ENCODE results near the gene MED14. TPM values are rescaled to one million over a fixed set of nuclear protein-coding genes. Genes with fewer than 3 reads are reported as not detected.

The MED14 gene
- total RNA-seq, 1 experiment from 2014 or later: 83.3 TPM

DNA sequence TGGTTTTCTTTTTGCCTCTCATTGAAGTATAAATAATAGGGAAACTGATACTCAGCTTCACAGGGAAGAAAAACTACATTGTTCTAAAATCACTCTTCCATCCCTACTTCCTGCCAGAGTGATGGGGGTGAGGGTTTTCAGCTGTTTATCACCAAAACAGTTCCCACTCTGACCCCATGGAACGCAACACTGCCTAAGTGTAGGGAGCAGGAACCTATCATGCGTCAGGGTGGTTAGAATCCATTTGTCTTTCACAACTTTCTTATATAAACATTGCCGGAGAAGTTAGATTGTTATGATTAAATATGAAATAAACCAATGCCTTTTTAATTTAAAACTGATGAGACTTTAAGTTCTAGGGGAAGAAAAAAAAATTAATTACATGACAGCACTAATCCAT is 128.0 kb downstream of the MED14 start:
- CTCF ChIA-PET: no interaction called here

DNA sequence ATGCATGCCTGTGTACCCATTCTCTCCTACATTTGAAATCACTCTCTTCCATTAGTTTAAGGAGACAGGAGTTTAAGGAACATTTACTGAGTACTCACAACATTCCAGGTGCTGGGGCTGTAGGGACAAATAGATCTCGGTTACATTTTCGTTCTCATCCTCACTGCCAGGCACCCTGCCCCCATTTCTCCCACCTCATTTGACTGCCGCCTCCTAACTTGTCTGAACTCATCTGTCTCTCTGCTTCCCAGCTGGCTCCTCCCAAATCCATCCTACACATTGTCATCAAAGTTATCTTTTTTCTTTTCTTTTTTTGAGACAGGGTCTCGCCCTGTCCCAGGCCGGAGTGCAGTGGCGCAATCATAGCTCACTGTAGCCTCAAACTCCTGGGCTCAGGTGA is 131.9 kb downstream of the MED14 start:
- H3K36me3 Mint-ChIP-seq: peaks cover 22% of the 10 kb centered on the region
- H3K4me3 Mint-ChIP-seq: no peak overlapping the region
- H3K27me3 Mint-ChIP-seq (ENCODE audit: low read depth): no peaks in the 10 kb centered on the region
- ChIA-PET POLR2A (interaction anchor here (0.6 kb wide), 1 partner anchor 126 kb away, joined by 3 read pairs; no protein-coding TSS in a partner anchor), CTCF (no interaction called here)
- H3K9me3 Mint-ChIP-seq: no peaks in the 10 kb centered on the region
- DNase-seq (ENCODE audit: low spot score) (no peak), ATAC-seq (no peak)
- H3K4me1 Mint-ChIP-seq: no peaks in the 10 kb centered on the region
- no peak overlapping the region for H3K27ac Mint-ChIP-seq
- TF ChIP-seq MXD4 (CRISPR knock-in tag; IDR thresholded peaks at IDR 0.05; ENCODE audit: borderline replicate concordance): no peak
- TF ChIP-seq, protein P1, sequence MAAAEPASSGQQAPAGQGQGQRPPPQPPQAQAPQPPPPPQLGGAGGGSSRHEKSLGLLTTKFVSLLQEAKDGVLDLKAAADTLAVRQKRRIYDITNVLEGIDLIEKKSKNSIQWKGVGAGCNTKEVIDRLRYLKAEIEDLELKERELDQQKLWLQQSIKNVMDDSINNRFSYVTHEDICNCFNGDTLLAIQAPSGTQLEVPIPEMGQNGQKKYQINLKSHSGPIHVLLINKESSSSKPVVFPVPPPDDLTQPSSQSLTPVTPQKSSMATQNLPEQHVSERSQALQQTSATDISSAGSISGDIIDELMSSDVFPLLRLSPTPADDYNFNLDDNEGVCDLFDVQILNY (CRISPR knock-in tag; IDR thresholded peaks at IDR 0.05): no peak
- no peak for TF ChIP-seq NR3C1 (CRISPR knock-in tag; conservative IDR thresholded peaks at IDR 0.05; ENCODE audit: low read depth)
- TF ChIP-seq, protein P2, sequence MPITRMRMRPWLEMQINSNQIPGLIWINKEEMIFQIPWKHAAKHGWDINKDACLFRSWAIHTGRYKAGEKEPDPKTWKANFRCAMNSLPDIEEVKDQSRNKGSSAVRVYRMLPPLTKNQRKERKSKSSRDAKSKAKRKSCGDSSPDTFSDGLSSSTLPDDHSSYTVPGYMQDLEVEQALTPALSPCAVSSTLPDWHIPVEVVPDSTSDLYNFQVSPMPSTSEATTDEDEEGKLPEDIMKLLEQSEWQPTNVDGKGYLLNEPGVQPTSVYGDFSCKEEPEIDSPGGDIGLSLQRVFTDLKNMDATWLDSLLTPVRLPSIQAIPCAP (CRISPR knock-in tag; IDR thresholded peaks at IDR 0.05): no peak
- no peak for TF ChIP-seq ZBTB21 (CRISPR knock-in tag; IDR thresholded peaks at IDR 0.05; ENCODE audit: borderline replicate concordance)
- no peak for TF ChIP-seq ZNF263 (CRISPR knock-in tag; IDR thresholded peaks at IDR 0.05; ENCODE audit: low read depth)
- TF ChIP-seq, protein P3, sequence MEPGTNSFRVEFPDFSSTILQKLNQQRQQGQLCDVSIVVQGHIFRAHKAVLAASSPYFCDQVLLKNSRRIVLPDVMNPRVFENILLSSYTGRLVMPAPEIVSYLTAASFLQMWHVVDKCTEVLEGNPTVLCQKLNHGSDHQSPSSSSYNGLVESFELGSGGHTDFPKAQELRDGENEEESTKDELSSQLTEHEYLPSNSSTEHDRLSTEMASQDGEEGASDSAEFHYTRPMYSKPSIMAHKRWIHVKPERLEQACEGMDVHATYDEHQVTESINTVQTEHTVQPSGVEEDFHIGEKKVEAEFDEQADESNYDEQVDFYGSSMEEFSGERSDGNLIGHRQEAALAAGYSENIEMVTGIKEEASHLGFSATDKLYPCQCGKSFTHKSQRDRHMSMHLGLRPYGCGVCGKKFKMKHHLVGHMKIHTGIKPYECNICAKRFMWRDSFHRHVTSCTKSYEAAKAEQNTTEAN (CRISPR knock-in tag; IDR thresholded peaks at IDR 0.05): no peak
- no peak for TF ChIP-seq ZNF423 (CRISPR knock-in tag; IDR thresholded peaks at IDR 0.05)
- TF ChIP-seq, protein P4, sequence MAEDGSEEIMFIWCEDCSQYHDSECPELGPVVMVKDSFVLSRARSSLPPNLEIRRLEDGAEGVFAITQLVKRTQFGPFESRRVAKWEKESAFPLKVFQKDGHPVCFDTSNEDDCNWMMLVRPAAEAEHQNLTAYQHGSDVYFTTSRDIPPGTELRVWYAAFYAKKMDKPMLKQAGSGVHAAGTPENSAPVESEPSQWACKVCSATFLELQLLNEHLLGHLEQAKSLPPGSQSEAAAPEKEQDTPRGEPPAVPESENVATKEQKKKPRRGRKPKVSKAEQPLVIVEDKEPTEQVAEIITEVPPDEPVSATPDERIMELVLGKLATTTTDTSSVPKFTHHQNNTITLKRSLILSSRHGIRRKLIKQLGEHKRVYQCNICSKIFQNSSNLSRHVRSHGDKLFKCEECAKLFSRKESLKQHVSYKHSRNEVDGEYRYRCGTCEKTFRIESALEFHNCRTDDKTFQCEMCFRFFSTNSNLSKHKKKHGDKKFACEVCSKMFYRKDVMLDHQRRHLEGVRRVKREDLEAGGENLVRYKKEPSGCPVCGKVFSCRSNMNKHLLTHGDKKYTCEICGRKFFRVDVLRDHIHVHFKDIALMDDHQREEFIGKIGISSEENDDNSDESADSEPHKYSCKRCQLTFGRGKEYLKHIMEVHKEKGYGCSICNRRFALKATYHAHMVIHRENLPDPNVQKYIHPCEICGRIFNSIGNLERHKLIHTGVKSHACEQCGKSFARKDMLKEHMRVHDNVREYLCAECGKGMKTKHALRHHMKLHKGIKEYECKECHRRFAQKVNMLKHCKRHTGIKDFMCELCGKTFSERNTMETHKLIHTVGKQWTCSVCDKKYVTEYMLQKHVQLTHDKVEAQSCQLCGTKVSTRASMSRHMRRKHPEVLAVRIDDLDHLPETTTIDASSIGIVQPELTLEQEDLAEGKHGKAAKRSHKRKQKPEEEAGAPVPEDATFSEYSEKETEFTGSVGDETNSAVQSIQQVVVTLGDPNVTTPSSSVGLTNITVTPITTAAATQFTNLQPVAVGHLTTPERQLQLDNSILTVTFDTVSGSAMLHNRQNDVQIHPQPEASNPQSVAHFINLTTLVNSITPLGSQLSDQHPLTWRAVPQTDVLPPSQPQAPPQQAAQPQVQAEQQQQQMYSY (CRISPR knock-in tag; IDR thresholded peaks at IDR 0.05): no peak
- TF ChIP-seq, protein P5, sequence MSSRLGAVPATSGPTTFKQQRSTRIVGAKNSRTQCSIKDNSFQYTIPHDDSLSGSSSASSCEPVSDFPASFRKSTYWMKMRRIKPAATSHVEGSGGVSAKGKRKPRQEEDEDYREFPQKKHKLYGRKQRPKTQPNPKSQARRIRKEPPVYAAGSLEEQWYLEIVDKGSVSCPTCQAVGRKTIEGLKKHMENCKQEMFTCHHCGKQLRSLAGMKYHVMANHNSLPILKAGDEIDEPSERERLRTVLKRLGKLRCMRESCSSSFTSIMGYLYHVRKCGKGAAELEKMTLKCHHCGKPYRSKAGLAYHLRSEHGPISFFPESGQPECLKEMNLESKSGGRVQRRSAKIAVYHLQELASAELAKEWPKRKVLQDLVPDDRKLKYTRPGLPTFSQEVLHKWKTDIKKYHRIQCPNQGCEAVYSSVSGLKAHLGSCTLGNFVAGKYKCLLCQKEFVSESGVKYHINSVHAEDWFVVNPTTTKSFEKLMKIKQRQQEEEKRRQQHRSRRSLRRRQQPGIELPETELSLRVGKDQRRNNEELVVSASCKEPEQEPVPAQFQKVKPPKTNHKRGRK (CRISPR knock-in tag; IDR thresholded peaks at IDR 0.05; ENCODE audit: borderline replicate concordance): no peak

More for the DNA sequence above, 128.0 kb downstream of the MED14 start:
- H3K4me1 Mint-ChIP-seq: no peaks in the 10 kb centered on the region
- no peaks in the 10 kb centered on the region for H3K9me3 Mint-ChIP-seq
- H3K27ac Mint-ChIP-seq: no peak overlapping the region
- DNase-seq (ENCODE audit: low spot score) (no peak), ATAC-seq (no peak)
- H3K27me3 Mint-ChIP-seq (ENCODE audit: low read depth): no peaks in the 10 kb centered on the region
- POLR2A ChIA-PET: no interaction called here
- H3K36me3 Mint-ChIP-seq: no peaks in the 10 kb centered on the region
- TF ChIP-seq GABPB1 (CRISPR knock-in tag; IDR thresholded peaks at IDR 0.05) (no peak), ZNF232 (CRISPR knock-in tag; IDR thresholded peaks at IDR 0.05) (no peak), HMGA2 (CRISPR knock-in tag; IDR thresholded peaks at IDR 0.05) (no peak), ESRRA (CRISPR knock-in tag; IDR thresholded peaks at IDR 0.05; ENCODE audit: borderline replicate concordance) (no peak), EMX1 (CRISPR knock-in tag; IDR thresholded peaks at IDR 0.05) (no peak), IRF2 (CRISPR knock-in tag; IDR thresholded peaks at IDR 0.05; ENCODE audit: borderline replicate concordance, low read depth) (no peak), SP1 (CRISPR knock-in tag; conservative IDR thresholded peaks at IDR 0.05) (no peak), JUN (CRISPR knock-in tag; IDR thresholded peaks at IDR 0.05) (no peak), ZNF219 (CRISPR knock-in tag; IDR thresholded peaks at IDR 0.05; ENCODE audit: borderline replicate concordance) (no peak), SMAD4 (CRISPR knock-in tag; IDR thresholded peaks at IDR 0.05) (no peak), MYBL2 (CRISPR knock-in tag; IDR thresholded peaks at IDR 0.05) (no peak), TP53 (CRISPR knock-in tag; IDR thresholded peaks at IDR 0.05) (no peak)
- TF ChIP-seq, protein P3 (CRISPR knock-in tag; IDR thresholded peaks at IDR 0.05): no peak
- TF ChIP-seq, protein P6, sequence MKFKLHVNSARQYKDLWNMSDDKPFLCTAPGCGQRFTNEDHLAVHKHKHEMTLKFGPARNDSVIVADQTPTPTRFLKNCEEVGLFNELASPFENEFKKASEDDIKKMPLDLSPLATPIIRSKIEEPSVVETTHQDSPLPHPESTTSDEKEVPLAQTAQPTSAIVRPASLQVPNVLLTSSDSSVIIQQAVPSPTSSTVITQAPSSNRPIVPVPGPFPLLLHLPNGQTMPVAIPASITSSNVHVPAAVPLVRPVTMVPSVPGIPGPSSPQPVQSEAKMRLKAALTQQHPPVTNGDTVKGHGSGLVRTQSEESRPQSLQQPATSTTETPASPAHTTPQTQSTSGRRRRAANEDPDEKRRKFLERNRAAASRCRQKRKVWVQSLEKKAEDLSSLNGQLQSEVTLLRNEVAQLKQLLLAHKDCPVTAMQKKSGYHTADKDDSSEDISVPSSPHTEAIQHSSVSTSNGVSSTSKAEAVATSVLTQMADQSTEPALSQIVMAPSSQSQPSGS (CRISPR knock-in tag; IDR thresholded peaks at IDR 0.05; ENCODE audit: borderline replicate concordance, low read depth): no peak
- TF ChIP-seq, protein P7, sequence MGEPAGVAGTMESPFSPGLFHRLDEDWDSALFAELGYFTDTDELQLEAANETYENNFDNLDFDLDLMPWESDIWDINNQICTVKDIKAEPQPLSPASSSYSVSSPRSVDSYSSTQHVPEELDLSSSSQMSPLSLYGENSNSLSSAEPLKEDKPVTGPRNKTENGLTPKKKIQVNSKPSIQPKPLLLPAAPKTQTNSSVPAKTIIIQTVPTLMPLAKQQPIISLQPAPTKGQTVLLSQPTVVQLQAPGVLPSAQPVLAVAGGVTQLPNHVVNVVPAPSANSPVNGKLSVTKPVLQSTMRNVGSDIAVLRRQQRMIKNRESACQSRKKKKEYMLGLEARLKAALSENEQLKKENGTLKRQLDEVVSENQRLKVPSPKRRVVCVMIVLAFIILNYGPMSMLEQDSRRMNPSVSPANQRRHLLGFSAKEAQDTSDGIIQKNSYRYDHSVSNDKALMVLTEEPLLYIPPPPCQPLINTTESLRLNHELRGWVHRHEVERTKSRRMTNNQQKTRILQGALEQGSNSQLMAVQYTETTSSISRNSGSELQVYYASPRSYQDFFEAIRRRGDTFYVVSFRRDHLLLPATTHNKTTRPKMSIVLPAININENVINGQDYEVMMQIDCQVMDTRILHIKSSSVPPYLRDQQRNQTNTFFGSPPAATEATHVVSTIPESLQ (CRISPR knock-in tag; IDR thresholded peaks at IDR 0.05): no peak
- no peak overlapping the region for H3K4me3 Mint-ChIP-seq

Data from WTC11 (cell line).